Transverse colon (tissue), 4 donors: ENCODE results near the gene EGLN2. TPM values are rescaled to one million over a fixed set of nuclear protein-coding genes. Genes with fewer than 3 reads are reported as not detected.
A peak's percentile ranks its signal among the peaks of the same experiment; 100 is the strongest.

ENCODE experiments used
- DNase-seq: peaks from one replicate; pipeline ENCODE4 v3.0.0-alpha.2; 2019
- H3K27ac ChIP-seq, 4 donors: fragments of 200-600 bp; sonication (generic); 2 replicates each; pipeline ENCODE4 v1.5.1; 2016 to 2018; ENCODE audit warnings: inconsistent platforms in 4 of 4
- H3K27me3 ChIP-seq: fragments of 200-600 bp; sonication (generic); 2 replicates; pipeline ENCODE4 v1.5.1; 2017; ENCODE audit warnings: inconsistent platforms
- H3K36me3 ChIP-seq, 4 donors: fragments of 200-600 bp; sonication (generic); 2 replicates each; pipeline ENCODE4 v1.5.1; 2017 to 2019; ENCODE audit warnings: inconsistent platforms in 4 of 4
- H3K4me1 ChIP-seq, 4 donors: fragments of 200-600 bp; sonication (generic); 2 replicates each; pipeline ENCODE4 v1.5.1; 2017 to 2020; ENCODE audit warnings: inconsistent platforms in 4 of 4
- H3K4me3 ChIP-seq, 4 donors: fragments of 200-600 bp; sonication (generic); 1 replicate in 1 of 4; 2 replicates in 3 of 4; pipeline versions ENCODE4 v1.5.1 to v1.6.1; 2017 to 2019; ENCODE audit warnings: inconsistent platforms in 4 of 4
- H3K9me3 ChIP-seq, 2 donors: fragments of 200-600 bp; sonication (generic); 2 replicates each; pipeline ENCODE4 v1.5.1; 2017 to 2019; ENCODE audit warnings: inconsistent platforms in 2 of 2
- EP300 ChIP-seq: sonication (generic); formaldehyde crosslinking; IDR thresholded peaks from one replicate; pipeline ENCODE4 v1.6.1; 2017; ENCODE audit warnings: antibody characterized with exemption, low read depth
- POLR2A ChIP-seq: fragments of 450-650 bp; IDR thresholded peaks from one replicate; pipeline ENCODE4 v1.6.1; 2016; ENCODE audit warnings: antibody characterized with exemption, mild to moderate bottlenecking, moderate library complexity
- POLR2AphosphoS5 ChIP-seq, 3 donors: sonication (generic); formaldehyde crosslinking; IDR thresholded peaks; one replicate each; pipeline ENCODE4 v1.6.1; 2016; ENCODE audit warnings: antibody characterized with exemption in 3 of 3
- WGBS, 2 donors: methylation state at CpG; one replicate each; pipeline ENCODE4 v1.1.5; 2018; ENCODE audit warnings: low coverage in 1 of 2; 5-methylcytosine and 5-hydroxymethylcytosine counted together
- in situ Hi-C, 4 donors: fragments of 200-750 bp; cut with MboI; loops; one replicate each; pipeline versions ENCODE4 v1.15.0 to v1.15.1; 2017; ENCODE audit warnings: low sequenced_read_pairs in 3 of 4, low pct_ligation_motif_present in 1 of 4, low pct_unique_long_range_greater_than_20kb in 1 of 4
- intact Hi-C: fragments of 100-400 bp; cut with DNase I; formaldehyde crosslinking; loops from one replicate; pipeline ENCODE4 v1.15.1; 2023; ENCODE audit warnings: low total_unique reads
- total RNA-seq, 4 donors: library from RNA; depleted of rRNA; stranded (reverse); fragments of >200 nt; gene quantifications; one replicate each; pipeline ENCODE4 v1.1.0, GENCODE V29; 2016
- TF ChIP-seq, protein P1 (sequence below), 5 experiments: fragments of 200-600 bp in 3 of 5; fragments of 450-650 bp in 2 of 5; sonication (generic) in 3 of 5; IDR thresholded peaks; 1 replicate in 2 of 5; 2 replicates in 3 of 5; pipeline ENCODE4 v1.5.1; 2016 to 2017; ENCODE audit warnings: antibody characterized with exemption in 5 of 5, inconsistent platforms in 3 of 5, mild to moderate bottlenecking in 2 of 5, moderate library complexity in 1 of 5

Gene EGLN2
- total RNA-seq, 4 donors from 2014 or later: 102 to 123 (median 115) TPM

DNA sequence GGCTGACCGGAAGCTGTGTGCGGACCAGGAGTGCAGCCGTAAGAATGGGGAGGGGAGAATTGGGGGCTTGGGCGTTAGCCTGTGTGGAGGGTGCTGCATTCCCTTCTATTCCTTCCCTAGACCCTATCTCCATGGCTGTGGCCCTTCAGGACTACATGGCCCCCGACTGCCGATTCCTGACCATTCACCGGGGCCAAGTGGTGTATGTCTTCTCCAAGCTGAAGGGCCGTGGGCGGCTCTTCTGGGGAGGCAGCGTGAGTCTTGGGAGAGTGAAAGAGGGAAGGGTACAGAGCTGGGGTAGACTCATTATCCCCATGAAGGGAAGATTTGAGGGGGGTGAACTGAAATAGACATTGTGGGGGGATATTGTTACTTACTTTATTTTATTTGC lies 23.4 kb upstream of the EGLN2 start:
- DNase-seq: no peak
- no peak for TF ChIP-seq POLR2A
- no peak for TF ChIP-seq POLR2AphosphoS5 (IDR thresholded peaks at IDR 0.05)
- TF ChIP-seq, protein P1, sequence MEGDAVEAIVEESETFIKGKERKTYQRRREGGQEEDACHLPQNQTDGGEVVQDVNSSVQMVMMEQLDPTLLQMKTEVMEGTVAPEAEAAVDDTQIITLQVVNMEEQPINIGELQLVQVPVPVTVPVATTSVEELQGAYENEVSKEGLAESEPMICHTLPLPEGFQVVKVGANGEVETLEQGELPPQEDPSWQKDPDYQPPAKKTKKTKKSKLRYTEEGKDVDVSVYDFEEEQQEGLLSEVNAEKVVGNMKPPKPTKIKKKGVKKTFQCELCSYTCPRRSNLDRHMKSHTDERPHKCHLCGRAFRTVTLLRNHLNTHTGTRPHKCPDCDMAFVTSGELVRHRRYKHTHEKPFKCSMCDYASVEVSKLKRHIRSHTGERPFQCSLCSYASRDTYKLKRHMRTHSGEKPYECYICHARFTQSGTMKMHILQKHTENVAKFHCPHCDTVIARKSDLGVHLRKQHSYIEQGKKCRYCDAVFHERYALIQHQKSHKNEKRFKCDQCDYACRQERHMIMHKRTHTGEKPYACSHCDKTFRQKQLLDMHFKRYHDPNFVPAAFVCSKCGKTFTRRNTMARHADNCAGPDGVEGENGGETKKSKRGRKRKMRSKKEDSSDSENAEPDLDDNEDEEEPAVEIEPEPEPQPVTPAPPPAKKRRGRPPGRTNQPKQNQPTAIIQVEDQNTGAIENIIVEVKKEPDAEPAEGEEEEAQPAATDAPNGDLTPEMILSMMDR (IDR thresholded peaks at IDR 0.05): no peak
- no peak for TF ChIP-seq EP300
- H3K9me3 ChIP-seq: no peaks in the 10 kb centered on the region
- in situ Hi-C loops (no loop called here), intact Hi-C loops (no loop called here)
- no peak overlapping the region for H3K4me3 ChIP-seq
- no peaks in the 10 kb centered on the region for H3K27me3 ChIP-seq
- no peak overlapping the region for H3K27ac ChIP-seq
- H3K4me1 ChIP-seq: peaks cover 13 to 22% (median 15%) of the 10 kb centered on the region in 4 donors
- no peaks in the 10 kb centered on the region for H3K36me3 ChIP-seq
- 94 to 96% methylated on average over 5 to 10 of the region's 10 CpGs for WGBS, 2 donors

DNA sequence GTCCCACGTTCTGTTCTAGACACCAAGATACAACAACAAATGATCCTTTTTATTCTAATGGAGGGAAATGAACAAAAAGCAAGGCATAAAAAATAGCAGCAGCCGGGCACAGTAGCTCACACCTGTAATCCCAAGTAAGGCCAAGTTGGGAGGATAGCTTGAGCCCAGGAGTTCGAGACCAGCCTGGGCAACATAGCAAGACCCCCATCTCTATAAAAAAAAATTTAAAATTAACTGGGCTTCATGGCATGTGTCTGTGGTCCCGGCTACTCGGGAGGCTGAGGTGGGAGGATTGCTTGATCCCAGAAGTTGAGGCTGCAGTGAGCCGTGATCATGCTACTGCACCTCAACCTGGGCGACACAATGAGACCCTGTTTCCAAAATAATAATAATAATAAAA lies 22.6 kb upstream of the EGLN2 start:
- Histone ChIP-seq H3K4me3 (no peak overlapping the region), H3K9me3 (no peaks in the 10 kb centered on the region), H3K36me3 (no peaks in the 10 kb centered on the region), H3K27me3 (no peaks in the 10 kb centered on the region), H3K4me1 (peaks cover 13 to 22% (median 15%) of the 10 kb centered on the region in 4 donors), H3K27ac (peak overlapping the region; percentile 97 to 99 (median 98))
- no peak for TF ChIP-seq POLR2A
- no peak for TF ChIP-seq POLR2AphosphoS5 (IDR thresholded peaks at IDR 0.05)
- TF ChIP-seq EP300: no peak
- WGBS, 2 donors: 78 to 80% methylated on average over 7 of the region's 7 CpGs
- in situ Hi-C loops (no loop called here), intact Hi-C loops (no loop called here)
- DNase-seq: no peak

DNA sequence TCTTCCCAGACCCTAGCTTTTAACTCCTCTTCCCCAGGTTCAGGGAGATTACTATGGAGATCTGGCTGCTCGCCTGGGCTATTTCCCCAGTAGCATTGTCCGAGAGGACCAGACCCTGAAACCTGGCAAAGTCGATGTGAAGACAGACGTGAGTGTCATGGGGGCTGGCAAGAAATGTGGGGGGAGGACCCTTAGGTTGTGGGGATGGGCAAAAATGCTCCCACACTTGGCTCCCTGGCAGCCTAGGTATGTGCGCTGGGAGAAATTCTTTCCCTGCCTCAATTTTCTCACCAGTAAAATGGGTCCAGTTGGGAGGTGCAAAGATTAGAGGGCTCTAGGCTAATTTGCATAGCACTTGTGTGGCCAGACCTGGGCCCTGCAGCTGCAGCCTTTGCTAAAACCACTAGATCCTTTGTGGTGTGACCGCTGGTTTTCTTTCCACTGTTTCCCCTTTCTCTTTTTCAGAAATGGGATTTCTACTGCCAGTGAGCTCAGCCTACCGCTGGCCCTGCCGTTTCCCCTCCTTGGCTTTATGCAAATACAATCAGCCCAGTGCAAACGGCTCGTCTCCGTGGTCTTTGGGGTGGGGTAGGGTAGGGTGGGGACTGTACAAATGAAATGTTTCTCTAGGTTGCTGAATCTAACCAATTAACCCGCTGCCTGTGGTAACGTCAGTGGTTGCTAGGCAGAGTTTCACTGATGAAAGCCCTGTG lies 21.9 kb upstream of the EGLN2 start:
- no peaks in the 10 kb centered on the region for H3K36me3 ChIP-seq
- H3K27me3 ChIP-seq: no peaks in the 10 kb centered on the region
- intact Hi-C loops (no loop called here), in situ Hi-C loops (no loop called here)
- H3K27ac ChIP-seq: peak overlapping the region; percentile 97 to 99 (median 98)
- peak; percentile 95 for DNase-seq
- peak overlapping the region in 3 of 4 donors; percentile 73 to 88 (median 76) for H3K4me3 ChIP-seq
- TF ChIP-seq POLR2A: no peak
- TF ChIP-seq EP300: no peak
- TF ChIP-seq POLR2AphosphoS5 (IDR thresholded peaks at IDR 0.05): no peak
- TF ChIP-seq, protein P1 (IDR thresholded peaks at IDR 0.05): no peak
- H3K4me1 ChIP-seq: peaks cover 13 to 22% (median 15%) of the 10 kb centered on the region in 4 donors
- no peaks in the 10 kb centered on the region for H3K9me3 ChIP-seq
- 0 to 14% methylated on average over 6 to 13 of the region's 13 CpGs for WGBS, 2 donors

DNA sequence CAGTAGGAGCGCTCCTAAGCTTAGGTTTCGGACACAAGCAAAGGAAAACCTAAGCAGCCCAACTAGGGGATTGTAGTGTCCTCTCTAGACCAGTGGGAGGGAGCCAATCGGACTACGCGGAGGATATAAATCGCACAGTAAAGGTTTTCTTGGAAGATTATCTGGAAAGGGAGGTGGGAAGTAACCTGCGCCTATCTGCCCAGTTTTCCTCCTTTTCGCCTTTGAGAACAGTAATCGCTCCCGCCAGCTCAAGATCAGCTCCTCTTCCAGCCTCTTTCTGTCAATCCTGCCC lies 21.4 kb upstream of the EGLN2 start:
- peak overlapping the region; percentile 97 to 99 (median 98) for H3K27ac ChIP-seq
- WGBS, 2 donors: 0% methylated on average over 2 to 10 of the region's 10 CpGs
- intact Hi-C loops (no loop called here), in situ Hi-C loops (no loop called here)
- TF ChIP-seq POLR2A (no peak), EP300 (no peak), POLR2AphosphoS5 (IDR thresholded peaks at IDR 0.05) (no peak)
- TF ChIP-seq, protein P1 (IDR thresholded peaks at IDR 0.05): no peak
- H3K4me1 ChIP-seq: peaks cover 13 to 22% (median 15%) of the 10 kb centered on the region in 4 donors
- no peak for DNase-seq
- no peaks in the 10 kb centered on the region for H3K36me3 ChIP-seq
- H3K4me3 ChIP-seq: peak overlapping the region; percentile 27 to 88 (median 74)
- H3K27me3 ChIP-seq: no peaks in the 10 kb centered on the region
- H3K9me3 ChIP-seq: no peaks in the 10 kb centered on the region
